ENCODE measurements around the gene WDFY4. TPM values are rescaled to one million over a fixed set of nuclear protein-coding genes. Genes with fewer than 3 reads are reported as not detected.

Gene WDFY4
- total and polyA plus RNA-seq, 7 experiments from 2014 or later: 0.12 to 39.3 (median 1.5) TPM

DNA sequence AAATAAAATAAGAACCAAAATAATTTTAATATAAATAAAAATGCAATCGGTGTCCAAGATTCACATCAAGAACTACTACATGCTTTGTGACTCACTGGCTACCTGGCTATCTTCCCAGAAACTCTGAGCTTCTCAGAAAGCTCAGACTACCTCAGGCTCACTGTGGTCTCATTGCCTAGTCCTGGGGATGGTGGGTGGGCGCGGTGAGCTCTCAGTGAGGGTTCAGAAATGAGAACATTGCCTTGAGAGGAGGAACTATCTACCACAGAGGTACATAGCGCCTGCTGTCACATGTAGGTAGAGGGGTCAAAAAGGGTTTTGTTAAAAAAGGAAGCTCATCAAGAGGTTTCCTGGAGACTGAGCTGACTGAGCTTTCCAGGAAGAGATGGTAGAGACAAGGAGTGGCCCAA, 108.0 kb downstream of the WDFY4 start:
- Histone ChIP-seq H3K9me3 (ENCODE audit: control insufficient read depth in 2 of 3, low read length in 3 of 3) (no peaks in the 10 kb centered on the region), H3K27me3 (ENCODE audit: control insufficient read depth in 2 of 2, insufficient read depth in 2 of 2, low read length in 2 of 2) (no peaks in the 10 kb centered on the region), H3K4me1 (ENCODE audit: control insufficient read depth in 2 of 2, insufficient read depth in 2 of 2, low read length in 2 of 2) (no peaks in the 10 kb centered on the region), H3K27ac (ENCODE audit: low read depth, low read length) (no peak overlapping the region), H3K4me3 (ENCODE audit: low read length) (no peak overlapping the region), H3K36me3 (ENCODE audit: control insufficient read depth in 2 of 3, insufficient read depth in 3 of 3, low read length in 3 of 3) (no peaks in the 10 kb centered on the region)
- ChIA-PET CTCF (no interaction called here), POLR2A (no interaction called here)
- Mint-ChIP-seq H3K9me3 (peaks cover 0 to 4% (median 0%) of the 10 kb centered on the region in 11 donors), H3K4me1 (peaks cover 0 to 16% (median 0%) of the 10 kb centered on the region in 7 donors), H3K4me3 (no peak overlapping the region), H3K27me3 (peaks cover 10 to 19% (median 13%) of the 10 kb centered on the region in 5 donors), H3K27ac (peak overlapping the region in 1 of 9 donors; percentile 69), H3K36me3 (peaks cover 0 to 2% (median 0%) of the 10 kb centered on the region in 5 donors)
- no peak for ATAC-seq
- DNase-seq: no peak
- intact Hi-C loops (cut with micrococcal nuclease): no loop called here

DNA sequence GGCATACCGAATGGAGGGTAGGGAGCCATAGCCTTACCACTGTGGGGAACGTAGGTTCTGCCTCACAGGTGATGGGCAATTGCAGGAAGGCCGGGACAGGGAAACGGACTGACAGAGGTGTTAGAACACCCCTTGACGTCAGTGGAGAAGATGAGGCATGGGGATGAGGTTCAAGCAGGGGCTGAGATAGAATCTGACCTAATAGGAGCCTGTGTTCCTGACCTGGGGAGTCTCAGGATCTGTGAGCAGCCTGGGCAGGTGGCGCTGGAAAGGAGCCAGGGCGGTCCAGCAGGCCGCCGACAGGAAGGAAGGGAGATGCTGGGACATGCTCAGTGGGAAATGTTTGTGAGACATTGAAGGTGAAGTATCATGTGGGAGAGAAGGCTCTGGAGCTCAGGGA, 109.4 kb downstream of the WDFY4 start:
- Mint-ChIP-seq H3K4me1 (peaks cover 2 to 23% (median 6%) of the 10 kb centered on the region in 7 donors), H3K27ac (no peak overlapping the region), H3K4me3 (no peak overlapping the region), H3K36me3 (peaks cover 0 to 2% (median 0%) of the 10 kb centered on the region in 5 donors), H3K27me3 (peaks cover 8 to 13% (median 10%) of the 10 kb centered on the region in 5 donors), H3K9me3 (peaks cover 0 to 7% (median 0%) of the 10 kb centered on the region in 11 donors)
- ChIA-PET POLR2A (no interaction called here), CTCF (no interaction called here)
- Histone ChIP-seq H3K27me3 (ENCODE audit: control insufficient read depth in 2 of 2, insufficient read depth in 2 of 2, low read length in 2 of 2) (no peaks in the 10 kb centered on the region), H3K36me3 (ENCODE audit: control insufficient read depth in 2 of 3, insufficient read depth in 3 of 3, low read length in 3 of 3) (no peaks in the 10 kb centered on the region), H3K4me1 (ENCODE audit: control insufficient read depth in 2 of 2, insufficient read depth in 2 of 2, low read length in 2 of 2) (no peaks in the 10 kb centered on the region), H3K27ac (ENCODE audit: low read depth, low read length) (no peak overlapping the region), H3K9me3 (ENCODE audit: control insufficient read depth in 2 of 3, low read length in 3 of 3) (no peaks in the 10 kb centered on the region), H3K4me3 (ENCODE audit: low read length) (no peak overlapping the region)
- intact Hi-C loops (cut with micrococcal nuclease): no loop called here
- DNase-seq: no peak
- no peak for ATAC-seq

DNA sequence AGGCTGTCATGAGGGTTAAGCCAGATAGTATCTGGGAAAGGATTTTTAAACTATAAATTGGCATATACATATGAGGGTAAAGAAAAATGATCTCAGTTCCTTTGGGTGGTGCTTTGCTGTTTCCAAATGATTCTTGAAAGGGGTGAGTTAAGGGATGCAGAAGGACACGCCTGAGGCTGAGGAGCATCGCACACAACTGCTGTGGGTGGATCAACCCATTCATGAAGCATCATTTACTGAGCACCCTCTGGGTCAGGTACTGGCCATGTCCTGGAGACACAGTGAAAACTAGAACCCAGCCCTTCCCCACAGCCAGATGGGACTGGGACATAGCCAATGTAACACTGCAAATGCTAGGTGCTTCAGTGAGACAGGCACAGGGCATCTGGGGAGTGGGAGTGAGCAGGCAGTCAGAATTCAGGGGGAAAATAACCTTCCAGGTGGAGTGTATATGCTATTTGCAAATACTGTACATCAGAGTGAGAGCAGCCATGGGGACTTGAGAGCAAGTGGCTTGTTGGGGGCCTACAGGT, 112.1 kb downstream of the WDFY4 start:
- ChIA-PET POLR2A (no interaction called here), CTCF (no interaction called here)
- DNase-seq (no peak), ATAC-seq (no peak)
- Mint-ChIP-seq H3K27ac (peak overlapping the region in 2 of 9 donors; percentile 28 to 44), H3K4me1 (peaks cover 8 to 32% (median 30%) of the 10 kb centered on the region in 7 donors), H3K4me3 (no peak overlapping the region), H3K9me3 (peaks cover 0 to 18% (median 5%) of the 10 kb centered on the region in 11 donors), H3K27me3 (peaks cover 0 to 5% (median 4%) of the 10 kb centered on the region in 5 donors), H3K36me3 (peaks cover 0 to 9% (median 0%) of the 10 kb centered on the region in 5 donors)
- Histone ChIP-seq H3K27me3 (ENCODE audit: control insufficient read depth in 2 of 2, insufficient read depth in 2 of 2, low read length in 2 of 2) (no peaks in the 10 kb centered on the region), H3K36me3 (ENCODE audit: control insufficient read depth in 2 of 3, insufficient read depth in 3 of 3, low read length in 3 of 3) (no peaks in the 10 kb centered on the region), H3K9me3 (ENCODE audit: control insufficient read depth in 2 of 3, low read length in 3 of 3) (no peaks in the 10 kb centered on the region), H3K4me1 (ENCODE audit: control insufficient read depth in 2 of 2, insufficient read depth in 2 of 2, low read length in 2 of 2) (peaks cover 0 to 12% of the 10 kb centered on the region in 2 donors), H3K27ac (ENCODE audit: low read depth, low read length) (no peak overlapping the region), H3K4me3 (ENCODE audit: low read length) (no peak overlapping the region)
- intact Hi-C loops (cut with micrococcal nuclease): no loop called here

DNA sequence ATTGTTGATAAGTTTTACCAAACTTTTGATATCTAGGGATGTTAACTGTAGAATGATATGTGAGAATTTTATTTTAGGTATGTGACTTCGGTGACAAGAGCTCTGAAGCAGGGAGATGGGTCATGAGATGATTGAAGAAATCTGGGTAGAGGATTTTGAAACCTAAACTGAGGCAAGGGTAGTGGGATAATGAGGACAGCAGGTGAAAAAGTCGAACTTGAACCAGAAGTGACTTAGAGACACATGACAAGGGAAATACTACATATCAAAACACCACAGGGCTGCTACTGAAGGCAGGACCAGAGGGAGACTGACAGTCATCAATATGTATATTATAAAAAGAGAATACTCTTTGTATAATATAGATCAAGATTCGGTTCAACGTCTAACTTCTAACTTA, 113.2 kb downstream of the WDFY4 start:
- no peaks in the 10 kb centered on the region for H3K9me3 ChIP-seq (ENCODE audit: control insufficient read depth in 2 of 3, low read length in 3 of 3)
- H3K4me3 ChIP-seq (ENCODE audit: low read length): no peak overlapping the region
- no peak overlapping the region for H3K4me3 Mint-ChIP-seq
- no peak overlapping the region for H3K27ac ChIP-seq (ENCODE audit: low read depth, low read length)
- H3K36me3 ChIP-seq (ENCODE audit: control insufficient read depth in 2 of 3, insufficient read depth in 3 of 3, low read length in 3 of 3): no peaks in the 10 kb centered on the region
- DNase-seq (no peak), ATAC-seq (no peak)
- peaks cover 10 to 43% (median 40%) of the 10 kb centered on the region in 7 donors for H3K4me1 Mint-ChIP-seq
- intact Hi-C loops (cut with micrococcal nuclease): no loop called here
- peaks cover 0 to 23% of the 10 kb centered on the region in 2 donors for H3K4me1 ChIP-seq (ENCODE audit: control insufficient read depth in 2 of 2, insufficient read depth in 2 of 2, low read length in 2 of 2)
- H3K9me3 Mint-ChIP-seq: peaks cover 0 to 18% (median 5%) of the 10 kb centered on the region in 11 donors
- H3K36me3 Mint-ChIP-seq: peaks cover 0 to 12% (median 0%) of the 10 kb centered on the region in 5 donors
- CTCF ChIA-PET: no interaction called here
- H3K27me3 ChIP-seq (ENCODE audit: control insufficient read depth in 2 of 2, insufficient read depth in 2 of 2, low read length in 2 of 2): no peaks in the 10 kb centered on the region
- POLR2A ChIA-PET: no interaction called here
- no peaks in the 10 kb centered on the region for H3K27me3 Mint-ChIP-seq
- peak overlapping the region in 6 of 9 donors; percentile 8 to 83 (median 42) for H3K27ac Mint-ChIP-seq

DNA sequence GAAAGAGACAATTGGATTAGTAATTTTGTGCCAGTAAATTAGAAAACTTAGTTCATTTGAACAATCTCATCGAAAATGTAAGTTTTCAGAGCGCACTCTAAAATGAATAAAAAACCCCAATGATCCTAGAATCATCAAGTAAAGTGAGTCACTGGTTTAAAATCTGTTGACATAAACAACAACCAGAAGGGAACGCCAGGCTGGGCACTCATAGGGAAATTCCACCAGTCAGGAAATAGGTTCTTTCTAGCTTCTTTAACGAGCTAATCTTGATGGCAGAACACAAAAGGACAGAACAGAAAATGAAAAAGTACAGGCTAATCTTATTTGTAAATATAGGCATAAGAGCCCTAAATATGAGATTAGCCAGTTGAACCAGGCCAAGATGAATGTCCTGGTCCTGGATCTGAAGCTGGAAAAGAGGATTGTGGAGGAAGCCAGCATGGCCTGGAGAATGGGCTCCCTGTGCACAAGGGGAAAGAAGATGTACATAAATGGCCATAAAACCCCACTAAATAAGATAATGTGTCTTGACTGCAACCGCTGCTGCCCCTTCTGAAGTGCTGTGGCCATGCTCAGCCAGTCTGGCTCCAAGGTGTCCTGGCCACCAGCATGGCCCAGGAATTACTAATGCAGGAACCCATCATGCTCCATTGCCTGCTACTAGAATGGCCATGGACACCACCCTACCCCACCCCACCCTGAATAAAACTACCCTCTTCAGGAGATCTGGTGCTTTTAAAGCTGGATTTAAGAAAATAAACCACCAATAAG, 114.0 kb downstream of the WDFY4 start:
- Histone ChIP-seq H3K27ac (ENCODE audit: low read depth, low read length) (no peak overlapping the region), H3K4me3 (ENCODE audit: low read length) (no peak overlapping the region), H3K27me3 (ENCODE audit: control insufficient read depth in 2 of 2, insufficient read depth in 2 of 2, low read length in 2 of 2) (no peaks in the 10 kb centered on the region), H3K4me1 (ENCODE audit: control insufficient read depth in 2 of 2, insufficient read depth in 2 of 2, low read length in 2 of 2) (peaks cover 0 to 31% of the 10 kb centered on the region in 2 donors), H3K36me3 (ENCODE audit: control insufficient read depth in 2 of 3, insufficient read depth in 3 of 3, low read length in 3 of 3) (no peaks in the 10 kb centered on the region), H3K9me3 (ENCODE audit: control insufficient read depth in 2 of 3, low read length in 3 of 3) (no peaks in the 10 kb centered on the region)
- intact Hi-C loops (cut with micrococcal nuclease): no loop called here
- peak in 1 of 9 donors; percentile 10 for DNase-seq
- ChIA-PET POLR2A (no interaction called here), CTCF (no interaction called here)
- Mint-ChIP-seq H3K36me3 (peaks cover 0 to 10% (median 0%) of the 10 kb centered on the region in 5 donors), H3K9me3 (peaks cover 0 to 18% (median 5%) of the 10 kb centered on the region in 11 donors), H3K27ac (peak overlapping the region in 8 of 9 donors; percentile 44 to 92 (median 78)), H3K4me1 (peaks cover 10 to 51% (median 44%) of the 10 kb centered on the region in 7 donors), H3K4me3 (peak overlapping the region in 4 of 10 donors; percentile 4 to 74 (median 41)), H3K27me3 (no peaks in the 10 kb centered on the region)
- ATAC-seq: no peak

DNA sequence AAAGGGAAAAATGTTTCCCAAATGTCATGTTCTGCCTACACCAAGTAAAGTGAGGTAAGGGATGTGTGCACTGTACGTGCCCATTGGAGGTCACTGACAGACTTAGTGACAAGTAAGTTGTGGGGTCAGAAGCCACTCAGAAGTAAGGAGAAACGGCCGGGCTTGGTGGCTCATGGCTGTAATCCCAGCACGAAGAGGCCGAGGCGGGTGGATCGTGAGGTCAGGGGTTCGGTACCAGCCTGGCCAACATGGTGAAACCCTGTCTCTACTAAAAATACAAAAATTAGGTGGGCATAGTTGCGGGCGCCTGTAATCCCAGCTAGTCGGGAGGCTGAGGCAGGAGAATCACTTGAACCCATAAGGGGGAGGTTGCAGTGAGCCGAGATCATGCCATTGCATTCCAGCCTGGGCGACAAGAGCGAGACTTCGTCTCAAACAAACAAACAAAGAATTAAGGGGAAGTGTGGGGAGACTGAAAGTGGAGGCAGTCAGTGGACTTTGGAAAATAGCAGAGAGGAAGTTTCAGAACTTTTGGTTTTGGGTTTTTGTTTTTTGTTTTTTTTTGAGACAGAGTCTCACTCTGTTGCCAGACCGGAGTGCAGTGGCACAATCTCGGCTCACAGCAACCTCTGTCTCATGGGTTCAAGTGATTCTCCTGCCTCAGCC, 114.8 kb downstream of the WDFY4 start:
- peaks cover 0 to 10% (median 0%) of the 10 kb centered on the region in 5 donors for H3K36me3 Mint-ChIP-seq
- peak overlapping the region in 8 of 10 donors; percentile 2 to 80 (median 74) for H3K4me3 Mint-ChIP-seq
- peak overlapping the region; percentile 74 to 97 (median 89) for H3K27ac Mint-ChIP-seq
- Histone ChIP-seq H3K9me3 (ENCODE audit: control insufficient read depth in 2 of 3, low read length in 3 of 3) (no peaks in the 10 kb centered on the region), H3K4me3 (ENCODE audit: low read length) (no peak overlapping the region), H3K27ac (ENCODE audit: low read depth, low read length) (no peak overlapping the region), H3K36me3 (ENCODE audit: control insufficient read depth in 2 of 3, insufficient read depth in 3 of 3, low read length in 3 of 3) (no peaks in the 10 kb centered on the region), H3K27me3 (ENCODE audit: control insufficient read depth in 2 of 2, insufficient read depth in 2 of 2, low read length in 2 of 2) (no peaks in the 10 kb centered on the region), H3K4me1 (ENCODE audit: control insufficient read depth in 2 of 2, insufficient read depth in 2 of 2, low read length in 2 of 2) (peaks cover 0 to 39% of the 10 kb centered on the region in 2 donors)
- ChIA-PET POLR2A (no interaction called here), CTCF (no interaction called here)
- peak in 1 of 9 donors; percentile 7 for DNase-seq
- ATAC-seq: peak; percentile 39
- intact Hi-C loops (cut with micrococcal nuclease): loop anchor here (10.0 kb wide), 3 partner anchors 385 to 1825 kb away; partner anchors contain the start of genes ERCC6 (in 1 of the 2), SGMS1 (in 1 of the 2) and TMEM273 (in 1 of the 2)
- no peaks in the 10 kb centered on the region for H3K27me3 Mint-ChIP-seq
- H3K4me1 Mint-ChIP-seq: peaks cover 11 to 59% (median 52%) of the 10 kb centered on the region in 7 donors
- H3K9me3 Mint-ChIP-seq: peaks cover 0 to 18% (median 5%) of the 10 kb centered on the region in 11 donors
